Measurements from ENCODE around the gene OR7C2. TPM values are rescaled to one million over a fixed set of nuclear protein-coding genes. Genes with fewer than 3 reads are reported as not detected.
"Not testable (repeated sequence)": the region's sequence is repeated elsewhere in the genome, so short reads cannot be mapped to it uniquely, and the experiment has no call there.

OR7C2 gene
- not detected for total RNA-seq

- DNase-seq (ENCODE audit: low spot score): no peak
Observed at GRCh38 chr19:14941189-14941588, at the start of gene OR7C2. TSS of gene OR7C2 (plus strand) at chr19:14941489. CDS start at chr19:14941489, 0 bp downstream.

DNA sequence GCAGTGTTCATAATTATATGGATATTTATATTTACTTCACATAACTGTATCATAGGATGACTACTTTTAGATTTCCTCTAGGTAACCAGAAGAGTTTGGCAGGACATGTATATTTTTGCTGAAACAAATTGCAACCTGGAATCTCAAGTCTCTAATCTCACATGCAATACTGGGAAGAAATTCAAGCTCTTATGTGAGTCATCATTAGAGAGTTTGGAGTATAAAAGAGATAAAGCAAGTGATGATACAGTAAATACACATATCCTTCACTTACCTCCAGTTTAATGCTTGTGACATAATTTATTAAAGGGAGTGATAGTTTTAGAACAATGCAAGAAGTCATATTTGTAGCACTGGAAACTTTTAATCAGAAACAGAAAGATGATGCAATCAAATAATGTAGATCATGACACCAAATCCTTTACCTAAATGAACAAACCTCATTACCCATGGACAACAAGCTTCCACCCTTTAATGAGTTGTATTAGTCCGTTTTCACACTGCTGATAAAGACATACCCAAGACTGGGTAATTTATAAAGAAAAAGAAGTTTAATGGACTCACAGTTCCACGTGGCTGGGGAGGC lies 39.5 kb upstream of the OR7C2 start:
- no peak for DNase-seq (ENCODE audit: low spot score)

DNA sequence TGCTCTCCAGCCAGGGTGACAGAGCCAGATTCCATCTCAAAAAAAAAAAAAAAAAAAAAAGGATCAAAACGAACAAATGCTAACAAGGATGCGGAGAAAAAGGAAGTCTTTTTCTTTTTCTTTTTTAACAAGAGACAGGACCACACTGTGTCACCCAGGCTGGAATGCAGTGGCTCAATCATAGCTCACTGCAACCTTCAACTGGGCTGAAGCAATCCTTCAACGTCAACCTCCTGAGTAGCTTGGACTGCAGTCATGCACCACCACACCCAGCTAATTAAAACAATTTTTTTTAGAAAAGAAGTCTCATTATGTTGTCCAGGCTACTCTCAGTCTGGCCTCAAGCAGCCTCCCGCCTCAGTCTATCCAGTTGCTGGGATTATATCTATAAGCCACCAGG lies 34.6 kb upstream of the OR7C2 start:
- DNase-seq (ENCODE audit: low spot score): no peak

GRCh38 chr19:14915116-14915515 lies 26.2 kb upstream of the OR7C2 start:
- no peak for DNase-seq (ENCODE audit: low spot score)

DNA sequence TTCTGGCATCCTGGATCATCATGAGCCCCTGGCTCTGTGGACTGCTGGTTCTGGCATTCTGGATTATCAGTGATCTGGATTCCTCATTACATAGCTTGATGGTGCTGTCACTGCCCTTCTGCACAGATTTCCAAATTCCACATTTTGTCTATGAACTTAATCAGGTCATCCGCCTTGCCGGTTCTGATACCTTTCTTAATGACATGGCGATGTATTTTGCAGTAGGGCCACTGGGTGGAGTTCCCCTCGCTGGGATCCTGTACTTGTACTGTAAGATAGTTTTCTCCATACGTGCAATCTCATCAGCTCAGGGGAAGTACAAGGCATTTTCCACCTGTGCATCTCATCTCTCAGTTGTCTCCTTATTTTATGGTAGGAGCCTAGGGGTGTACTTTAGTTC lies 24.4 kb upstream of the OR7C2 start:
- no peak for DNase-seq (ENCODE audit: low spot score)

GRCh38 chr19:14933506-14933905 lies 7.8 kb upstream of the OR7C2 start:
- DNase-seq (ENCODE audit: low spot score): no peak

DNA sequence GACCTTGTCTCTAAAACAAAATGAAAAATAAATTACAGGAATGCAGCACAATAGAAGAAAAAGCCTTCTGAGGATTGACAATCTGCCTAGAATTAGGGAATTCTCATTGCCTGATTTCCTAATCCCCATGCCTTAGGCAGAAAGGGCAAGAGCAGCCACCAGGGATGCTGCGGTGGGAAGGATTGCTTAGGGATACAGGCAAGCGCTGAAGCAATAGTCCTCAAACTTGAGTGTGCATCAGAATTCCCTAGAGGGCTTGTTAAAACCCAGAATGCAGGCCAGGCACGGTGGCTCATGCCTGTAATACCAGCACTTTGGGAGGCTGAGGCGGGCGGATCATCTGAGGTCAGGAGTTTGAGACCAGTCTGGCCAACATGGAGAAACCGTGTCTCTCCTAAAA lies 1.0 kb upstream of the OR7C2 start:
- DNase-seq (ENCODE audit: low spot score): no peak

GRCh38 chr19:14943601-14944000 lies 2.3 kb downstream of the OR7C2 start:
- DNase-seq (ENCODE audit: low spot score): no peak

DNA sequence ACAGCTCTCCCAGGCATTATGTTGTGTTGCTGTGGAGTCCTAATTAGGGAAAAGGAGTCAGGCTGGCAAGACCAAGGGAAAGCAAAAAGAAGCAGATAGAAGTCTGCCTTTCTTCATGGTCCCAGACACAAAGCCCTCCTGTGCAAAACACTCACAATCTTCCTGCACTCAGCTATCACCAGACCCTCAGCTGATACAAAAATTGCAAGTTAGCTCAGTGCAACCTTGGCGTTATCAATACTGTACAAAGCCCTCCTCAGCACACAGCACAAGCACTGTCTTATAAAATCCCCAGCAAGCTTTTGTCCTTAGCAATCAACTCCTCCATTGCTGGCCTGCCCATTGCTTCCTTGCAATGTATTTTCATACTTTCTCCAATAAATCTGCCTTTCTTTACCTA lies 3.2 kb downstream of the OR7C2 start:
- DNase-seq (ENCODE audit: low spot score): no peak

- DNase-seq (ENCODE audit: low spot score): not testable (repeated sequence)
Observed at GRCh38 chr19:14949413-14949812, 8.1 kb downstream of the OR7C2 start.

- DNase-seq (ENCODE audit: low spot score): no peak
Observed at GRCh38 chr19:14949876-14950275, 8.6 kb downstream of the OR7C2 start.

DNA sequence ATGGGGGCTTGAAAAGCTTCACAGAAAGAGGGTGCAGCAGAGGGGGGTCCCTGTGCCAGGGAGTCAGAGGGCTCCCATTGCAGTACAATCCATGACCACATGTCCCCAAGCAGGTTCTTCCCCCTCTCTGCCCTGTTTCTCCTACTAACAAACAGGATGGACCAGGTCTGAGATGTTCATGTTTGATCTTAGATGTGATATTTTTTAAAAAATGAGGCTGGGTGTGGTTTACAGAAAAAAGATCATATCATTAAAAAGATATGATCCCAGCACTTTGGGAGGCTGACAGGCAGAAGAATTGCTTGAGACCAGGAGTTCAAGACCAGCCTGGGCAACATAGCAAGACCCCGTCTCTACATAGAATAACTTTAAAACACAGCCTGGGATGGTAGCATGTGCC lies 9.1 kb downstream of the OR7C2 start:
- no peak for DNase-seq (ENCODE audit: low spot score)

GRCh38 chr19:14952767-14953166 lies 11.5 kb downstream of the OR7C2 start:
- no peak for DNase-seq (ENCODE audit: low spot score)

DNA sequence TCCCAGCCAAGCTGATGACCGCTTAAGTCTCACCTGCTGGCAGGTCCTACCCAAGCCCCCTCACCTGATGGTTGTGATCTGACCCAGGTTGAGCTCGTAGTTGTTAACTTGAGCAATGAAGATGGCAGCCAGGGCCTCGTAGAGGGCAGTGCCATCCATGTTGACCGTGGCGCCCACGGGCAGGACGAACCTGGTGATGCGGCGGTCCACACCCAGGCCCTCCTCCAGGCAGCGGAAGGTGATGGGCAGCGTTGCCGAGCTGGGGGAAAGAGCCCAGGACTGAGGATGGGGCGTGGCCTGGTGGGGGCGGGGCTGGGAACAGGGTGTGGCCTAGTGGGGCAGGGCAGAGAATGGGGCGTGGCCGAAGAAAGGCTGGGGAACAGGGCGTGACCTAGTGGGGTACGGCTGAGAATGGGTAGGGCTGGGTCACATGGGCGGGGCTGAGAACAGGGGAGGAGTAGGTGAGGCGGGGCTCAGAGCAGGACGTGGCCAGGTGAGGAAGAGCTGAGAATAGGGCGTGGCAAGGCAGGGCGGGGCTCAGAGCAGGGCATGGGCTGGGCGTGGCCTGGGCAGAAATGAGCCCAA lies 12.9 kb downstream of the OR7C2 start:
- no peak for DNase-seq (ENCODE audit: low spot score)

- no peak for DNase-seq (ENCODE audit: low spot score)
Observed at GRCh38 chr19:14957464-14957863, 16.2 kb downstream of the OR7C2 start.

DNA sequence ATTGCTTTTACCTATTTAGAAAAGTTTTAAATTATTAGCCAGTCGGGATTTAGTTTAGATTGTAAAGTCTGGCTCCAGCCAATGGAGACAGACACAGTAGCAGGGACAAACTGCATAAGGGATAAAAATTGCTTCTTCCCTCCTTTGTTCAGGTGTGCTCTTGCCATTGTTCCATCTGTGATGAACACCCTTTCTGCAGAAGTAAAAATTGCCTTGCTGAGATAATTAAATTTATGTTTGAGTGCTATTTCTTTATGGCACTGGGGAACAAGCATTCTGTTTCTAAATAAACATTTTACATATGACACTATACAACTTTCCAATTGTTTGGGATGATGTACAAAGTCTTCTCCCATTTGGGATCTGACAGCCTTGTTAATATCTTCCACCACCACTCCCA lies 18.0 kb downstream of the OR7C2 start:
- DNase-seq (ENCODE audit: low spot score): no peak

DNA sequence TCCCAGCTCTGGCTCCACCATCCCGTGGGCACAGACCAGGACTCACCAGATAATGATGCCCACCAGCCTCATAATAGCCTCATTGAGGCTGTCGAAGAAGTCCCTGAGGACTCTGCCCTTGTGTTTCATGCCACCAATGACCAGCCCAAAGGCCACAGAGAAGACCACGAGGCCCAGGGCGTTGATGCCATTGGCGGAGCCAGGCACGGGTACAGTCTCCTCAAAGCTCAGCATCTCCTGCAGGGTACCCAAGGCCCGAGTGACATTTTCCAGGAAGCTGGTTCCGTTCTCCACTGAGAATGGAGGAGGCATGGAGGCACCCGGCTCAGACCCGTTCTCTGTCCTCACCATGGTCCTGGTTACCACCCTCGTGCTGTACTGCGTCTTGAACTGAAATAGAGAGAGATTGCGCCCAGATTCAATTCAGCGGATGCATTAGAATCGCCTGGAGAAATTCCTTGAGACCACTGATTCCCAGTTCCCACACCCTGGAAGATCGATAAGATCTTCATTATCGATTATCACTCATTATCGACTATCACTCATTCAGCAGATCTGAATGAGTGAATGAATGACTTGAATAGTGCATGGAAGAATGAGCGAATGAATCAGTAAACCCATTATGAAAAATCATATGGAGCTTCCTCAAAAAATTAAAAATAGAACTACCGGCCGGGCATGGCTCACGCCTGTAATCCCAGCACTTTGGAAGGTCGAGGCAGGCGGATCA lies 20.8 kb downstream of the OR7C2 start:
- DNase-seq (ENCODE audit: low spot score): no peak

DNA sequence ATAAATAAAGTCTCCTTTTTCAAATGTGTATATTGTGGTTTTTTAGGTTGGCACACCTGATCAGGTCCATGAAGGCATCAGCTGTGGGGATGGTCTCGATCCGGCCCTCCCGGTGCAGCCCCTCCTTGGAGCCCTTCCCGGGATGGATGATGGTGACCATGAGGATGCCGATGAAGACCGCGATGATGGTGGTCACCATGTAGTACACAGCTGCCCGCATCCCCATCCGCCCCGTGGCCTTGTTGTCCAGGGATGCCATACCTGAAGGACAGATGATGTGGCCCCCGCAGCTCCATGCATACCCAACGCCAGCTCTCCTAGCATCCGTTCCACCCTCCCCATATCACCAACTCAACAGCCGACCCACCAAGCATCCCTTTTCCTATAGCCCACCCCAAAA lies 27.0 kb downstream of the OR7C2 start:
- no peak for DNase-seq (ENCODE audit: low spot score)

GRCh38 chr19:14971474-14971873 lies 30.2 kb downstream of the OR7C2 start:
- no peak for DNase-seq (ENCODE audit: low spot score)

- no peak for DNase-seq (ENCODE audit: low spot score)
Observed at GRCh38 chr19:14972676-14973075, 31.4 kb downstream of the OR7C2 start.

DNA sequence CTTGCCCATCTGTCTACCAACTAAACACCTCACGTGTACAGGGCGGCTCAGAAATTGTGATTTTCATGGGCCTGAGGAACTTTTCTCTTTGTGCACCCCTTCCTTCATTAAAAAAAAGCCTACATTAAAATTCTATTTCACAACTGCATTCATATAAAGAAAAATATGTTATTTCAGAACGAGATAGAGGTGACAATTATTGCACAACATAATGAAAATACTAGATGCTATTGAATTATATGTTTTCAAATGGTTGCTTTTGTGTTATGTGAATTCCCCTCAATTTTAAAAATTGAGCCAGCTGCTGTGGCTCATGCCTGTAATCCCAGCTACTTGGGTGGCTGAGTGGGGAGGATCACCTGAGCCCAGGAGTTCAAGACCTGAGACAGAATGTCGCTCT lies 33.2 kb downstream of the OR7C2 start:
- DNase-seq (ENCODE audit: low spot score): no peak

DNA sequence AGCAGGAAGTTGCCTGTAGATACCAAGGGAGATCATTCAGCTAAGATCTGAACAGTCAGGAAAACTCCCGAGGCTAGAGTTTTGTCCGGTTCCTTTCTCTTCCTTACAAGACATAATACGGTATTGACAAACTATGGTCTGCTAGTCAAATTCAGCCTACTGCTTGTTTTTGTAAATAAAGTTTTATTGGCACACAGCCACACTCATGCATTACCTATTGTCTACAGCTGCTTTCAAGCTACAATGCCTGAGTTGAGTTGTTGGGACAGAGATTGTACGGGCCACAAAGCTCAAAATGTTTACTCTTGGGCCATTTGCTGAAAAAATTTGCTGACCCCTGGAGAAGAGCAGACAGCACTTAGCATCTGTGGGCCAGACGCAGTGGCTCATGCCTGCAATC lies 35.8 kb downstream of the OR7C2 start:
- DNase-seq (ENCODE audit: low spot score): no peak

DNA sequence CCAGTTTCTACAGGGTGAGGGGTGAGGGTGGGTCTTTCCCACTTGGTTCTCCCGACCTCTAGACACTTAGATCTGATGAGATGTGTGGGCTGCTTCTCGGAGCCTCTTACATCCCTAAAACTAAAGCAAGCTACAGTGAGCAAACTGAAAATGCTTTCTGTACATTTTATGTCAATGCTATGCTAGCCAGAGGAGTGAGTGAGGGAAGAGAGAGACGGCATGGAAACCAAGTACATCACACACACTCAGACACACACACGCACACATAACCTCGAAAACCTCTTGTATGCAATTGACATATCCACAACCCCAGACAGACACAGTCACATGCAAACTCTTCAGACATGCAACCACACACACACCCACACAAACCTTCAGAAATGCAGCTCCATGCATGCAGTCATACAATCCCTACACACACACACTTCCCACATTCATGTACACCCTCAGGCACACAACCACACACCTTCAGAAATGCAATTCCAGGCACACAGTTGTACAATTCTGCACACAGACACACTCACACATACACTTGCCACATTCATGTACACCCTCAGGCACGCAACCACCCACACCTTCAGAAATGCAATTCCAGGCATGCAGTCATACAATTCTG lies 37.0 kb downstream of the OR7C2 start:
- no peak for DNase-seq (ENCODE audit: low spot score)
